Activated effector memory CD4-positive, alpha-beta T cell treated with anti-CD3 and anti-CD28 coated beads, Interleukin-2, amount 50 U/mL, for 16 hours (primary cell): ENCODE results near the gene CEP43.

Source experiments
- DNase-seq: peaks from one replicate; pipeline ENCODE4 v3.0.0-alpha.2; 2020

The CEP43 gene

DNA sequence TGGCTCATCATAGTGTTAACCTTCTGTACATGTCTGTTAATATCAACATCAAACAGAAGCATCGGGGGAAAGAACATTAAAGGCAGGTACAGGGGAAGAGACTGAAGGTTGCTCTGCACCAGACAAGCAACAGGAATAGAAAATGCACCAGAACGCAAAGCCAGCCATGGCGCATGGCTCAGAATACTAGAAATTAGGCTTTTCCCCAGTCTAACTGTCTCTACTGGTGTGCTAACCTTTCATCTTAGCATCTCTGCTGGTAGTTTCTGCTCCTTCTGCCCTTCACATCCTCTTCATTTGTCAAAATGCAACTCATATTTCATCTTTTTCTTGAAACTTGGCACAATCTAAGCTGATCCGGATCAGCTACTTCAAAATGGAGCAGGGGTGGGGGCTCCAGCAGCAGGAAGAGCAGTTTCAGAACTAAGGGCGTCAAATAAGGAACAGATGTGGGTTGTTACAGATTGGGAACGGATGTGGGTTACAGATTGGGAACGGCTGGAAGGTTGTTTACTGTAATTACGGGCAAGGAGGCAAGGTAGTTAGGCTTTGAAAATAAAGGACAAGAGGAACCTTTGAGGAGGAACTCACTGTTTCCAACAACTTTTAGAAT, 29.7 kb upstream of the CEP43 start:
- DNase-seq, result no peak

DNA sequence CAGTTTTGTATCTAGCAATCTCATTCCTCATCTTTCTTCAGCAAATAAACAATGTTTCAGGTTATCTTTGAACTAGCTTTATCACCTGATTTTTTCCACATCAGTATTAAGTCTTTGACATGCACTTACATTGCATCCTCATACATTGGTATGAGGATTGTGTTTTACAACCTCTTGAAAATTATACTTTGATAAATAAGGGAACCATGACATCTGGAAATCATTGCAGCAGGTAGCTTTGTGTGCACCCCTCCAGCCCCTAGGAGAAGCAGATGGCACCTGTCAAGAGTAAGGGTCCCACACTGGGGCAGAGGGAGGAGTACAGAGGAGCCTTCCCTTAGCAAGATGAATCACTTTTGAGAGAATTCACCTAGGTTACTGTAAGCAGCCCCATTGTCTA, 29.1 kb upstream of the CEP43 start:
- no peak for DNase-seq

DNA sequence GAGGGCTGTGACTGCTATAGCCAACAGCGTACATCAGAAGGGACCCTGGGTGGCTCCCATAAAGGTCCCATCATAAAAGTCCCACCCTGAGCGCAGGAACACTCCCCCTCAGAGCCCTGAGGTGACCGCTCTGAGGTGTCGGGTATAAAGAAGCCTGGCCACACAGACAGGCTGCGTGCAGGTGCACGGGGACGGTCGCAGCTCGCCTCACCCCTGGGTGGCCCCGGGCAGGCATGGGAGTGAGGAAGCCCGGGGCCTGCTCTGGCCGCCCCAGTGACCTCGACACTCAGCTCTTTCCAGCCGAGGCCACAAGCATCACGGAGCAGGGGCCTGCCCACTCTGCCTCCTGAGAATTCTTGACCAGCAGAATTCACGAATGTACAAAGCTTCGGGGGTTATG, 28.4 kb upstream of the CEP43 start:
- DNase-seq, result no peak

DNA sequence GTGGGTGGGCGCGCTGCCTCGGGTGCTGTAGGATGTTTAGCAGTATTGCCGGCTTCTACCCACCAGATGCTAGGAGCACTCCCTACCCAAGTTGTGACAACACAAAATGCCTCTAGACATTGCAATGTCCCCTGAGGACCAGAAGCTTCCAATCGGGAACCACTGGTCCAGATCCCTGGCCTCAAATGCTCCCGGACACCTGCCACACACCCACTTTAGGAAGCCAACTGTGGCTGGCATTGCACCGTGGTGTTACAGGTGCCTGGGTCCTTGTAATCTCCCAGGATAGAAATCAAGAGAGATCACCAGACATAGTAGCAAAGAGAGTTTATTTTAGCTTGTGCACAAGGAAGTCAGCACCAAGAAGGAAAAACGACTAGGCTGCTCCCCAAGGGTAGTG, 27.9 kb upstream of the CEP43 start:
- no peak for DNase-seq

DNA sequence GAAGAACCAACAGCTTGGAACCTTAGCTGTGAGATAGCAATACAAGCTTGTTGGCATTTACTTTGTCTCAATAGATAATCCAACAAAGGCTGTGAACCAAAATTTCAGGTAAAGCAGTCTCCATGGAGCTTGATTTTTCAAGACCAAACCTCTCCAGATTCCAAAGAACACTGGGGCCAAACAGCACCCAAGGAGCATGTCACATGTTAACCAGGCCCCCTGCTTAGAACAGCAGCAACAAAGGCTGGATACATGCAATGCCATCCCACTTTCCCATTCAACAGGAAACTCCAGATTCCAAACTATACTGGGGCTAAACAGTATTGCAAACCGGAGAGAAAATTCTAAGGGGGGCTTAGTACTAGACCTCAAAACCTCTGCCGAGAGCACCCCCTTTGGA, 27.1 kb upstream of the CEP43 start:
- no peak for DNase-seq

DNA sequence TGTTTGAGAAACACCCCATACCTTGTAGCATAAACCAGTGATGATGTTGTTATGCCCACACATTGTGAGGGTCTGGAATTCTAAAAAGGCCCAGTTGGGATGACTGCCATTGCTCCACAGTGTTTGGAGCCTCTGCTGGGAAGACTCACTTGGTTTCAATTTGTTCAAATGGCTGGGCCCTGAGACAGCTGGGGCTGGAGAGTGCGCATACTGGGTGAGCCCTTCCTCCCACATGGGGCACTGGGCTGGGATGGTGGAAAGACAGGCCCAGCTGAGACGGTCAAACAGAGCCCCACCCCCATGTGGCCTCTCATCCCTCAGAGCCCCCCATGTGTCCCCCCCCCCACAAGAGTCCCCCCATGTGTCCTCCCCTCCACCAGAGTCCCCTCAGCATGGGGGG, 22.6 kb upstream of the CEP43 start:
- no peak for DNase-seq

DNA sequence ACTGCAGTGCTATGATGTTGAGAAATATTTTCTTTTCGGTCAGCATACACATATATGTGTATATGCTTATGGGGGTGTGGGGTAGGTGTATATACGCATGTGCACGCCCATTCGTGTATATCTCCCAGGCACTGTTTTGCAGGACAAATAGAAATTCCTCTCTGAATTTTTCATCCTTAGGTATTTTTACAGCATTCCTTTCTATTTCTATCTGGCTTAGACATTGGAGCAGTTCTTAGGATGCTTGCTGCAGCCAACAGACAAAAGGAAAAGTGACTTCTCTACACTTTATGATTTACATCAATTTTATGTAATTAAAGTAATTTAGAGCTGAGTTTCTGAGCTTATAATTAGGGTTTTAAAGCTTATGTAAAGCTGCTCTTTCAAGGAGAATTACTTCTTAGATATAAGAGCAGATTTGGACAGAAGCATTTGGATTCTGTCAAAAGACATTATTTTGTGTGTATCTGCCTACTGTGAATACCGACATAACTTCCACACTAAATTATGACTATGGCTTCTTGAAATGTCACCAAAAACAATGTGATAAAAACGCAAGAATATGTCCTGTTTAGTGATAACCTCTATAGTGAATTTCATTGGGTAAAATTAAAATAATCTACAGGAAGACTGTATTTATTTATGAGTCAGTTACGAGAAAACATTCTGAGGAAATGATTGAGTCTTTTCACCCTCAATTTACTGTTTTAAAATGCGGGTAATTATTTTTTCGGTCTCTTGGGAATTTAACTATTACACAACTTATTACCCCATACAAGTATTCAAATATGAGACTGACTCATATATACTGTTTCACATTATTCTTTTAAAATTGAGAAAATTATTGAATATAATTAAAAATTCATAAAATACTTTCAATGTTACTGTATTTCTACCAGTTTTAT, 21.3 kb upstream of the CEP43 start:
- DNase-seq, result no peak

DNA sequence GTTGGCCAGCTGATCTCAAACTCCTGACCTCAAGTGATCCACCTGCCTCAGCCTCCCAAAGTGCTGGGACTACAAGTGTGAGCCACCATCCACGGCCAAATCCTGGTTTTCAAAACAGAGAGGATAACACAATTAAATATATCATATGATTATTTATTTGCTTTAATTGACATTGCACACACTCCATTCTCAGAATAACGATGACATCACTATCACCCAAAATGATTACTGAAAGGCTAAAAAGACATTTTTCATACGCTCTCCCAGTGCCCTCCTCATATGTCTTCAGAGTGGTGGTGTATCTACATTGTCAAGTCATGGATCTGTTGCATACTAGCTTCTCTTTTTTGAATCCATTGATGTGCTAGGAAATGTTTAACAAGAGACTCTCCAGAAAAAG, 18.5 kb upstream of the CEP43 start:
- DNase-seq, result no peak

DNA sequence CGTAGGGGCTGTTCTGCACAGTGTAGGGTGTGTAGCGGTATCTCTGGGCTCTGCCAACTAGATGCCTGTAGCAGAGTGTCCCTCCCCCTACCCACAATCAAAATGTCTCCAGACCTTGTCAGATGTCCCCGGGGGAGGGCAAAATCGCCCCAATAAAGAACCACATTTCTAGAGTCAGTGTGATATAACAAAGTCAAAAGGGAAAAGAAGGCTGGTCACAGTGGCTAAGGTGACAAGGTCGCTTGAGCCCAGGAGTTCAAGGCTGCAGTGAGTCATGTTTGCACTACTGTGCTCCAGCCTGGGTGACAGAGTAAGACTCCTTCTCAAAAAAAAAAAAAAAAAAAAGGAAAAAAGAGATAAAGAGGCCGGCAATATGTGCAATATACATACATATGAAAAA, 11.7 kb upstream of the CEP43 start:
- no peak for DNase-seq

DNA sequence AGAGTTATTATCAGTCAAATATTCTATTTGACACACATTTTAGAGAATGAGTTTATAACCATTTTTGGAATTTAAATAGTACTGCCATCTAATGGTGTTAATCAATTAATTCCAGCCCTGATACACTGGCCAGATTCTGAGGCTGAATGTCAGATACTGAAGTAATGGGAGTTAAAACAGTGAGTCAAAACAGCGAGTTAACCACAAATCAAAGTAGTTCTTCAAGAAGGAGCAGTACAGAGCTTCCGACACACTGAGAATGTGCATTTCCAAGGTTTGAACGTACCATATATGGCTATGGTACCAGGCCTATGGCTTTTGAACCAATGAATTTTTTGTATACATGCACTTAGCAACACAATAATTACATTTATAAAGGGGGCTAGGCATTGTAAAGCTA, 11.3 kb upstream of the CEP43 start:
- no peak for DNase-seq

DNA sequence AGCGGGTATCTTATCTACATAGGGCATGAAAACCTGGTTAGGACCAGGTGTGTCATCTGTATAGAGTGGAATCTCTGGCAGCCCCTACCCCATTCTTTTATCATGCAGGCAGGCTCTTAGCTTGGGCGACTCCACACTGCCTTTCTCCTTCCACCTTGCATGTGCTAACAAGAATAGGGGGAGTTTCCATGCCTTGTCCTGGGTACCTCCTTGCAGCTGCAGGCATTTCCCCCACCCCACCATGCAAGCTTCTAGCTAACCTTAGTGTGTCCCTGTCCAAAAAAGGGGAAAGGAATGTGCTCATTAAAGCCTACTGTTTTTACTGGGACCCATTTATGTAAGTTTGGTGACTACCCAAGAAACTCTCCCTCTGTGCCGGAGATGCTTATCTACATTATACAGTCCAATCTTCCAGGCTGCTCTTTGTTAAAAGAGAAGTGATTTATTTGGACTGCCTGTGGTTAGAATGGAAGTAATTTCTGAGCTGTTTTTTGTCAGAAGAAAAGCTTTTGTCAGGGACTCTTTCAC, 10.5 kb upstream of the CEP43 start:
- DNase-seq, result no peak

DNA sequence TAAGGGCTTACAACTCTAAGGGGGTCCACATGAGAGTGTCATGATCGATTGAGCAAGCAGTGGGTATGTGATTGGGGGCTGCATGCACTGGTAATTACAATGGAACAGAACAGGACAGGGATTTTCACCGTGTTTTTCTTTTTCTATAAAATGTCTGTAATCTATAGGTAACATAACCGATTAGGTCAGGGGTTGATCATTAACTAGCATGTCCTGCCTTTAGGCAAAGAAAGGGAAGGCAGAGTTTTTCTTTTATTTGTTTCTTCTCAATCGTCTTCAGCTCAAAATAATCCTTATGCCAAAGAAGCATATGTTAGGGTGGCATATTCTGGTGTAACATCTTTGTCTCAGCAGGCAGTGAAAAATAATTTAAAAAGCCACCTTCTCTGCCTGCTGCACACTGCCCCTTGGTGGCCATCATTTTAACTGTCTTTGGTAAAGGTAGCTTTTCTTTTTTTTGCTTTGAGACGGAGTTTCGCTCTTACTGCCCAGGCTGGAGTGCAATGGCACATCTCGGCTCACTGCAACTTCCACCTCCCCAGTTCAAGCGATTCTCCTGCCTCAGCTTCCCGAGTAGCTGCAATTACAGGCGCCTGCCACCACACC, 9.7 kb upstream of the CEP43 start:
- peak; percentile 80 for DNase-seq

DNA sequence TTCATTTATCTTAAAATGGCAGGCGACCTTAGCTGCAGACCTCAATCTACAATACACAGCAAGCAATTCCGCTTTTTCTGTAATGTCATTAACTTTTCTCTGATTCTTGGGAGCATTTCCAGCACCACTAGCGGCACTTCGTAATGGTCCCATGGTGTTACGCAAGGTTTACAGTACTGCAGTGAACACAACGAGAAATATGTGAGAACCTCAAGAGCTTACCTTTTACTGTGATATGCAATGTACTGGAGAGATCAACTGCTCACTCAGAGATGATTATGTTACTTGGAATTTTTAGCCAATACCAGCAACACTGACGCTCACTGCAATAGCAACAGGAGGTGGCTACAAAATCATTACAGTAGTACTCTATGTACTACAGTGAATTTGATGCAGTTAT, 2.8 kb upstream of the CEP43 start:
- DNase-seq, result no peak

DNA sequence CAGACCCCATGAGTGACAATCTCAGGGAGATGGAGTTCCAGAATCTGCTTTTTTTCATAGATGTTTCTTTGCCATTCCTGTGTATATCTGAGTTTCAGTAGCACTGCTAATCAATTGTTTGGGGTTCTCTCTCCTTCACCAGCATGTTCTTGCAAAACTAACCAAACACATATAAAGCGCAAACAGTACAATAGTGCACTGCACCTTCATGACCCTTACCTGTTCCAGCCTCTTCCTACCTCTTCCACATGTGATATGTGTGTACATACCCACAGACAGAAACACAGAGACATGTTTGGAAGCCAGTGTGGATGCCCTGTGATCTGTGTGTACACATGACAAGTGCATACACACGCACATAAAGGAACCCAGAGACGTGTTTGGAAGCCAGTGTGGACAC, 1.8 kb upstream of the CEP43 start:
- no peak for DNase-seq

DNA sequence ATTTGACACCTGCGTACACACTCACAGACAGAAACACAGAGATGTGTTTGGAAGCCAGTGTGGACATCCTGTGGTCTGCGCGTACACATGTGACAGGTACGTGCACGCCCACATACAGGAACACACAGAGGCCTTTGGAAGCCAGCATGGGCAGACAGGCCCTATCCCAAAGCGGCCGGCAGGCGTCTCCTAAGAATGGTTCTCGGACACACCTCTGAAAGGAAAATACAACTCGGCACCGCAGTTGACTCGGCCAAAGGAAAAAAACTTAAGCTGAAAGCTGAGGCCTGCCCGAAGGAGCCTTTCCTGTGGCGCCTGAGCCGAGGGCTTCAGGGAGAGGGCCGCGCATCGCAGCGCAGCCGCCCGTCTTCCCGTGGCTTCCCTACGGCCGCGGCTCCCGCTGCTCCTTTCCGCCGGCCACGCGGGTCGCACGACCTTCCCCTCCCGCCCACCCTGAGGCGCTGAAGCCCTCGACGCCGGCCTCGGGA, 1.4 kb upstream of the CEP43 start:
- DNase-seq, result peak; percentile 84

DNA sequence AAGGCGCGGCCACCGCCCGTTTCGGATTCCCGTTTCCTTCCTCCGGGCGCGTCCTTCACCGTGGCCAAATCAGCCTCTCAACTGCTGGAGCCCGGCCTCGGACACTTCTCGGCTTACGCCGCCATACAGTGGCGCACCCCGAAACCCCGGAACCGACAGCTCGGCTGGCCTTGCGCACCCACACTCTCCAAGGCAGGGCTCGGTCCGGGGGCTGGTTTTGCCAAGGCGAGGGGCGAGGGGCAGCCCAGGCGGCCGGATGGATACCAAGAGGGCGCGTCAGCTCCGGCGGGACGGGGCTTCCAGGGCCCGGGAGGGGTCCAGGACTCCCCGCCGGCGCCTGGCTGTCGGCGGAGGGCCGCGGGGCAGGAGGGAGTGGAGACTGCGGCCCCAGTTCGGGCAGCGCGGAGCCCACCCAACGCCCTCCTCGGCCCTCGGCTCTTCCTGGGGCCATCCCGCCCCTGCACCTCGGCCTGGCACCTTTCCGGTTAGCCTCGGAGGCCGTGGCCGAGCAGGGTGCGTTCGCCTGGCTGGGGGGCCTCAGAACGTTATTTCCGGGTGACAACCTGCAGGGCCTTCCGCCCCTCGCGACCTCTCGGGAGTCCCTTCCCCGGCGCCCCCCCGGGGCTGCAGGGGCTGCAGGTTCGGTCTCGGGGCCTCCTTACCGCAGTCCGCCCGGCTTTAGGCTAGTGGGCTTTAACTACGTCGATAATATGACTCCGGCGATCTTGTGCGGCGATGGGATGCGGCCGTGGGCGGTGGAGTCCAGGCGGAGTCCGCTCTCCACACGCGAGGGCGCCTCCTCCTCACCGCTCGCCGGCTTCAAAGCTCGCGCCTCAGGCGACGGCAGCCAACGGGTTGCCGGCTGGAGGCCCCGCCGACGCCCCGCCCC, 697 bp upstream of the CEP43 start:
- peak; percentile 72 for DNase-seq

DNA sequence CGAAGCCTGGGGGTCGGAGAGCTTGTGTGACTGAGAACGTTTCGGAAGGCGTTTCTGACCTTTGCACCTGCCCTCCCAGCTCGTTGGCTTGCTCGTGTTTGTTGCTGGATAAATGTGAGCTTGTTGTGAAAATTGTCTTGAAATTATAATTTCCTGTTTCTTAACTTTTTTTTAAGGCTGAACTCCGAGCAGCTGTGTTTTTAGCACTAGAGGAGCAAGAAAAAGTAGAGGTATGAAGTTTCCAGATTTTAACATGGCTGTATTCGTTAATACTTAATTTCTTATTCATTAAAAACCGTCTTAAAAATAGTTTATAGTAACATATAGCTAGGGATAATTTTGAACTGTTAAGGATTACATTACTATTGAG, 672 bp downstream of the CEP43 start:
- no peak for DNase-seq

DNA sequence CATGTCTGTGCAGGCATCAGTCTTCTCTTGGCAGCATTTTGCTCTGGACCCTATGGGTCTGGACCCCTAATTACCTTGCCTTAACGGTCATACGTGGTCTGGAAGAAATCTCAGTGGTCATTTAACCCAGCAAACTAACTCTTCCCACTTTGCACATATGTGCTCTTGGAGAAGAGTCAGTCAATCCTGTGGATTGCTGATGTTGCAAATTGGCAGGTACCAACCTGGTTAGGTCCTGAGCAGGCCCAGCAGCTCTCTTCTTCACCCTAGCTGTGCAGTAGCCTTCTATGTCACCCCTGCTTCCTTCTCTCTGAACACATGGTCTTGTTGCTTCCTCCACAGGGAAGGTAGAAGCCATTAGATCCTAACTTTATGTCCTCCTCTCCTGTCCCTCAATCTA, 1.6 kb downstream of the CEP43 start:
- DNase-seq, result no peak

DNA sequence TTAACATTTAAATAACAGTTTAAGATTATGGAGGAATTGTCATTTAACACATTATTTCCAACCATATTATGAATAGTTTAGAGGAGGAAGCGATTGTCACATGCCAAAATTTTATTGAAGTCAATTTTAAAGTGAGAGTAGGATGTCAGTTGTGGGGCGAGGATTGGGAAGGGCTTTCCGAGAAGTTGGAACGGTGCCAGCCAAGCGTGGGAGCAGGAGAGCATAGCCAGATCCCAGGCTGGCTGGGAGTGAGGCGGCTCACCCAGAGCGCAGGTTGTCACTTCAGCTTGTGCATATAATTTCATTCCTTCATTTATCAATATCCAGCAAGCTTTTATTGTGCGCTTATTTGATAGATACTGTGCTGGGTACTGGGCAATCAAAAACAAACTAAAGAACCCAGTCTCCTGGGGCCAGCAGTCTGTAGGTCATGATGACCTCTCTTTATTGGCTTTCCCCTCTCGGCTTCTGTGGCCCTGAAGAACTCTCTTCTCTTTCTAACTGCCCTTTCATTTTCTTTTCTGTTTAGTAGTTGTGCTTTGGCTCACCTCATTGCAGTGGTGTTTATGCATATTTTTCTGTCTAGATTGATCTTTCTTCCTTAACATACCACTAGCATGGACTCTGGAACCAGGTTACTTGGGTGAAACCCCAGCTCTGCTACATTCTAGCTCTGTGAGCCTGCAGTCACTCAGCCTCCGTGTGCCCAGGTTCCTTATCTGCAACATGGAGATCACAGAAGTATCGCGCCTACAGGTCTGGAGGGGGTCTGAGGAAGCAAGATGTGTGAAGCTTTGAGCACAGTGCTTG, 6.4 kb downstream of the CEP43 start:
- no peak for DNase-seq

DNA sequence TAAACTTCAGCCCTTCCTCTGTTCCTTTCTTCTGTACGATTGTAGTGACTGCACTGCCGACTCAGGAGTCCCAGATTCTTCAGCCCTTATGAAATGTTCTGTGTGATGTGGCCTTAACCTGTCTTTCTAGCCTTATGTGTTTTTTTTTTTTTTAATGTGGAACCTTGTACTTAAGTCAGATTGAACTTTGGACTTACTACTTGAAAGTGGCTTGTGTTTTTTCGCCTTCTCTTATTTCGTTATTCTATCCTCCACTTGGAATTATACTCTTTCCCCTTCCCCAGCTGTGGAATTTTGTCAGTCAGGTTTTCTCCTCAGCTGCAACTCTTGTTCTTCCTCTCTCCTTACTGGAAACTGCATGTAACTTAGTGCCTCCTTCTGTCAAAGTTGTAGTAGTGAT, 8.8 kb downstream of the CEP43 start:
- no peak for DNase-seq

DNA sequence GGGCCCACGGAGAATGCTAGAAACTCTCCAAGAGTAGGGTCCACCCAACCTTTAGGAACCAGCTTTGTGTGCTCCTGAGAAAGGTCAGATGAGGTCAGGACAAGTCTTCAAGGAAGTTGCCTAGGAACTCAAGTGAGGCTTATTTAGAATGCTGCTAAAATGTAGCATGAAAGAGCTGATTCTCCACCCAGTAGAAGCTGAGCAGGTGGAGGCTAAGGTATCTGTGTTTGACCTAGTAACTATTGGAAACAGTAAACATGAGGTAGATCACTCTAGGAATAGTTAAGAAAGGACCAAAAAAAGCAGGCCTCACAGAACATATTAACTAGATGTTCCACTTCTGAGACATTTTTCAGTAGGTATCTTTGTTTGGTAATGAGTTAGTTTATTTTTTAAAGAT, 13.9 kb downstream of the CEP43 start:
- DNase-seq, result no peak

DNA sequence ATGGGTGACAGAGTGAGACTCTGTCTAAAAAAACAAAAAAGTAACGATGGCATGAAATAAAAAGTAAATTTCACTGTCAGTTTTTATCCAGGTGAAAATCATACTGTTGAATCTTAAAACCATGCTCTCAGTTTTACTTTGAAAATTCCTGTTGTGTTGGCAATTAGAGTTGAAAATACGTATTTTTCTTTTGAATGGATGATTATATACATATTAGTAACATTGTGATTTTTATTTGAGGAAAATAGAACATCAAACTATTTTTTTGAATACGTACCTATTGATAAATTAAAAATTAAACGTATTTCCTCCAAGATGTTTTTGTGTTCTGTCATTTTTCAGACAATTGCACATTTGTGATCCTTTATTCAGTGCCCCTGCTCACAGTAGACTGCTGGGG, 14.7 kb downstream of the CEP43 start:
- no peak for DNase-seq
